GM12892 (cell line): ENCODE measurements around the gene TCF4.

Experiments used
- POLR2A ChIP-seq: IDR thresholded peaks from 2 replicates; pipeline ENCODE4 v1.6.1; 2011; ENCODE audit warnings: low read depth, low read length, control low read depth
- POLR2AphosphoS5 ChIP-seq: IDR thresholded peaks from 2 replicates; pipeline ENCODE4 v1.6.1; 2011; ENCODE audit warnings: low read depth, low read length, control low read depth

DNA sequence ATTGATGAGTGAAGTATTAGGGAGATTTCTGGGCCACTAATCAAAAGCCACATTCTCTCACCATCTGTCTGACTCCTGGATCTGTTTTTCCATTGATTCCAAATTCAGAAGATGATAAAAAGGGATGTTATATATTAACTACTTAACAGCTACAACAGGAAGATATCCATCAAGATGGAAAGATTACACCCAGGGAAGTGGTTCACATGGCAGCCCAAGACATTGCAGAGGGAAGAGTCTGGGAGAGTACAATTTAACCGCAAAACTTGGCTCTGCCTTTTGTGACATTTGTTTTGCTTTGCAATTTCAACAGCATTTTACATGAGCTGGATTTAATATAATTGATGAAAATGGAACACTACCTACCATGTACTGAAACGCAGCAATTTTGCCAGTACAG, 22.5 kb upstream of the TCF4 start:
- TF ChIP-seq POLR2A (no peak), POLR2AphosphoS5 (no peak)
